Measurements from ENCODE around the gene CCDC124.

GRCh38 chr19:17977488-17977887 is 44.7 kb downstream of the CCDC124 start:
- no peak for TF ChIP-seq CTCF (IDR thresholded peaks at IDR 0.05; ENCODE audit: low read length)
- no peak for TF ChIP-seq EZH2 (IDR thresholded peaks at IDR 0.05; ENCODE audit: borderline replicate concordance, low read length)

All from OCI-LY1 (cell line).